ENCODE data around the gene PLCXD1.

DNA sequence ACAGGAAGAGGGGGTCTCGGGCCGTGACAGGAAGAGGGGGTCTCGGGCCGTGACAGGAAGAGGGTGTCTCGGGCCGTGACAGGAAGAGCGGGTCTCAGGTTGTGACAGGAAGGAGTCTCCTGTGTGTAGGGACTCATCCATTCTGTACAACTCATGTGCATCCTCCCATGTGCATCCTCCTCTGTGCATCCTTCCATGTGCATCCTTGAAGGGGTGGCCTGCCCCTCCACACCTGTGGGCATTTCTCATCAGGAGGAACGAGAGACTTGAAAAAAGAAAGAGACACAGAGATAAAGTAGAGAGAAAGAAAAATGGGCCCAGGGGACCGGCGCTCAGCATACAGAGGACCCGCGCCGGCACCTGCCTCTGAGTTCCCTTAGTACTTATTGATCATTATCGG lies 30.2 kb upstream of the PLCXD1 start:
- TF ChIP-seq POLR2A (IDR thresholded peaks at IDR 0.05), result no peak
- TF ChIP-seq, protein P1, sequence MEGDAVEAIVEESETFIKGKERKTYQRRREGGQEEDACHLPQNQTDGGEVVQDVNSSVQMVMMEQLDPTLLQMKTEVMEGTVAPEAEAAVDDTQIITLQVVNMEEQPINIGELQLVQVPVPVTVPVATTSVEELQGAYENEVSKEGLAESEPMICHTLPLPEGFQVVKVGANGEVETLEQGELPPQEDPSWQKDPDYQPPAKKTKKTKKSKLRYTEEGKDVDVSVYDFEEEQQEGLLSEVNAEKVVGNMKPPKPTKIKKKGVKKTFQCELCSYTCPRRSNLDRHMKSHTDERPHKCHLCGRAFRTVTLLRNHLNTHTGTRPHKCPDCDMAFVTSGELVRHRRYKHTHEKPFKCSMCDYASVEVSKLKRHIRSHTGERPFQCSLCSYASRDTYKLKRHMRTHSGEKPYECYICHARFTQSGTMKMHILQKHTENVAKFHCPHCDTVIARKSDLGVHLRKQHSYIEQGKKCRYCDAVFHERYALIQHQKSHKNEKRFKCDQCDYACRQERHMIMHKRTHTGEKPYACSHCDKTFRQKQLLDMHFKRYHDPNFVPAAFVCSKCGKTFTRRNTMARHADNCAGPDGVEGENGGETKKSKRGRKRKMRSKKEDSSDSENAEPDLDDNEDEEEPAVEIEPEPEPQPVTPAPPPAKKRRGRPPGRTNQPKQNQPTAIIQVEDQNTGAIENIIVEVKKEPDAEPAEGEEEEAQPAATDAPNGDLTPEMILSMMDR (IDR thresholded peaks at IDR 0.05), result no peak
